Activated CD8-positive, alpha-beta T cell treated with anti-CD3 and anti-CD28 coated beads for 36 hours (primary cell): Measurements from ENCODE around the gene LRRC4C. TPM values are rescaled to one million over a fixed set of nuclear protein-coding genes. Genes with fewer than 3 reads are reported as not detected.

ENCODE experiments used
- ATAC-seq: fragments of 200-7000 bp; cut with Tn5 transposase; one replicate; pipeline ENCODE4 v1.10.0; 2021; ENCODE audit warnings: mild to moderate bottlenecking, moderate library complexity
- CTCF ChIA-PET: fragments of 350-600 bp; sonication (Branson Sonifier 250); formaldehyde crosslinking; loops from one replicate; lab custom pipeline; 2021; ENCODE audit warnings: antibody characterized with exemption; lab: Charles Lee
- POLR2A ChIA-PET: fragments of 350-600 bp; sonication (Branson Sonifier 250); formaldehyde crosslinking; loops from one replicate; lab custom pipeline; 2021; ENCODE audit warnings: antibody characterized with exemption; lab: Charles Lee
- DNase-seq: peaks from one replicate; pipeline ENCODE4 v3.0.0-alpha.2; 2020
- H3K27ac Mint-ChIP-seq: one replicate; pipeline ENCODE4 v1.8.0; 2021; ENCODE audit warnings: mild to moderate bottlenecking, mixed read lengths
- H3K27me3 Mint-ChIP-seq: one replicate; pipeline ENCODE4 v1.8.0; 2021; ENCODE audit warnings: mixed read lengths
- H3K36me3 Mint-ChIP-seq: one replicate; pipeline ENCODE4 v1.8.0; 2021; ENCODE audit warnings: low read depth, mixed read lengths
- H3K4me1 Mint-ChIP-seq: one replicate; pipeline ENCODE4 v1.8.0; 2021; ENCODE audit warnings: low read depth, mixed read lengths
- H3K4me3 Mint-ChIP-seq: one replicate; pipeline ENCODE4 v1.8.0; 2021; ENCODE audit warnings: mild to moderate bottlenecking, moderate library complexity, mixed read lengths
- H3K9me3 Mint-ChIP-seq: one replicate; pipeline ENCODE4 v1.8.0; 2021; ENCODE audit warnings: mixed read lengths
- intact Hi-C: fragments of 100-400 bp; cut with micrococcal nuclease; formaldehyde crosslinking; loops from one replicate; pipeline ENCODE4 v1.10.0; 2022
- total RNA-seq, 2 experiments: library from RNA; stranded (reverse); gene quantifications; one replicate each; pipeline ENCODE4 v1.2.3, GENCODE V29; 2021
- TF ChIP-seq, protein P1 (sequence below): fragments of 200-600 bp; IDR thresholded peaks from one replicate; pipeline ENCODE4 v1.8.0; 2022; ENCODE audit warnings: antibody characterized with exemption, mild to moderate bottlenecking

Gene LRRC4C
- total RNA-seq, 2 experiments from 2014 or later, result not detected

- Mint-ChIP-seq H3K27me3 (no peaks in the 10 kb centered on the region), H3K27ac (no peak overlapping the region), H3K4me3 (no peak overlapping the region), H3K9me3 (peaks cover 15% of the 10 kb centered on the region), H3K4me1 (no peaks in the 10 kb centered on the region), H3K36me3 (no peaks in the 10 kb centered on the region)
- intact Hi-C loops, result no loop called here
- TF ChIP-seq, protein P1, sequence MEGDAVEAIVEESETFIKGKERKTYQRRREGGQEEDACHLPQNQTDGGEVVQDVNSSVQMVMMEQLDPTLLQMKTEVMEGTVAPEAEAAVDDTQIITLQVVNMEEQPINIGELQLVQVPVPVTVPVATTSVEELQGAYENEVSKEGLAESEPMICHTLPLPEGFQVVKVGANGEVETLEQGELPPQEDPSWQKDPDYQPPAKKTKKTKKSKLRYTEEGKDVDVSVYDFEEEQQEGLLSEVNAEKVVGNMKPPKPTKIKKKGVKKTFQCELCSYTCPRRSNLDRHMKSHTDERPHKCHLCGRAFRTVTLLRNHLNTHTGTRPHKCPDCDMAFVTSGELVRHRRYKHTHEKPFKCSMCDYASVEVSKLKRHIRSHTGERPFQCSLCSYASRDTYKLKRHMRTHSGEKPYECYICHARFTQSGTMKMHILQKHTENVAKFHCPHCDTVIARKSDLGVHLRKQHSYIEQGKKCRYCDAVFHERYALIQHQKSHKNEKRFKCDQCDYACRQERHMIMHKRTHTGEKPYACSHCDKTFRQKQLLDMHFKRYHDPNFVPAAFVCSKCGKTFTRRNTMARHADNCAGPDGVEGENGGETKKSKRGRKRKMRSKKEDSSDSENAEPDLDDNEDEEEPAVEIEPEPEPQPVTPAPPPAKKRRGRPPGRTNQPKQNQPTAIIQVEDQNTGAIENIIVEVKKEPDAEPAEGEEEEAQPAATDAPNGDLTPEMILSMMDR, result no peak
- POLR2A ChIA-PET, result no interaction called here
- CTCF ChIA-PET, result no interaction called here
- no peak for ATAC-seq
- no peak for DNase-seq
Measured at GRCh38 chr11:40825201-40825834, 634.1 kb downstream of the LRRC4C start.

DNA sequence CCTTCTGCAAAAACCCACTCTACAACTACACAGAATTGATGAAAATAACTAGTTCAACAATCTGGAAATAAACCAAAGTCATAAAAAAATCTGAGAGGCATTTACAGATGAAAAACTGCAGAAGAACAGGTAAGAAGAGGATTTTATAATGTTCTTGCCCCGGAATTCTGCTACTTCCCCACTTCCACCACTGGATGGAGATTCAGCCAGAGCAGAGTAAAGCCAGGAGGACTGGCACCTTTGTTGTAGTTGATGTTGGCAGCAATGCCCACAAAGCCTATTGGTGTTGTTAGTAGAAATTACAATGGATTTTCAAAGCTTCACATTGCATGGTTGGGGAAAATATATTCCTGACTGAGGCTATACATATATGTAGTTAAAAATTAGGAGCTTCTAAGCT, 640.2 kb downstream of the LRRC4C start:
- Mint-ChIP-seq H3K9me3 (peaks cover 16% of the 10 kb centered on the region), H3K36me3 (no peaks in the 10 kb centered on the region), H3K4me1 (no peaks in the 10 kb centered on the region), H3K27ac (no peak overlapping the region), H3K27me3 (no peaks in the 10 kb centered on the region), H3K4me3 (no peak overlapping the region)
- intact Hi-C loops, result no loop called here
- CTCF ChIA-PET, result no interaction called here
- ATAC-seq, result no peak
- POLR2A ChIA-PET, result no interaction called here
- DNase-seq, result no peak
- TF ChIP-seq, protein P1, result no peak

DNA sequence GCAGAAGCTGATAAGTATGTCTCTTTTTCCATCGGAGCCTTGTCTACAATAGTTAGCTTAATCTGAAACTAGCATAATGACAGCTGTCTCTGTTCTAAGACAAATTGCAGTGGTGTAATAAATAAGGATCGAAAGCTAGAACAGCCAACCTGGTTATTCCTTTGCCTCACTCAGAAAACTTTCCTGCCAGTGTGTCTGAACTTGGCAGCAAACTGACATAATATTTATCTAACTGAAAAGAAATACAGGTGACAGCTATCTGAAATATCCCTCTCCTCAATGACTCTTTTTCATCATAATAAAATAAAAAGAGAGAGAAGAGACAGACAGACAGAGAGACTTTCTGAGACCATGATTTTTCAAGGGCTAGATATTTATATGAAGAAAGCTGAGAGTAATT, 642.5 kb downstream of the LRRC4C start:
- Mint-ChIP-seq H3K27ac (no peak overlapping the region), H3K36me3 (no peaks in the 10 kb centered on the region), H3K4me1 (no peaks in the 10 kb centered on the region), H3K27me3 (no peaks in the 10 kb centered on the region), H3K4me3 (no peak overlapping the region), H3K9me3 (peaks cover 21% of the 10 kb centered on the region)
- no peak for ATAC-seq
- POLR2A ChIA-PET, result no interaction called here
- no peak for DNase-seq
- intact Hi-C loops, result no loop called here
- TF ChIP-seq, protein P1, result no peak
- CTCF ChIA-PET, result no interaction called here

DNA sequence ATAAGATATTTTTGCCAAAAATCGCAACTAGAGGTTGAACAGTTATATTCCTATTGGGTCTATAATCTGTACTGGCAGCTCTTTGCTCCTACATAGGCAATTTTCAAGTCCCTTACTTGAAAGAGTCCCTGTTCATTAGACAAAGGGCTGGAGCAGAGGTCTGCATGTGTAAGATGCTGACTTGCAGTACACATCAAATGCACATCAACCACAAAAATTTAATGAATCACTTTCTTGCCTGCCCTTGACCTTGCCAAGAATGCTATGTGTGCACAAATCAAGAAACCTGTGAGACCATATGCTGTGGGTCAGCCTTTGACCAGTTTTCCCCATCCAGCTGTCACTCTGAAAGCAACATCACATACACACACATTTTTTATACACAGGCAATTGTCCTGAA, 661.5 kb downstream of the LRRC4C start:
- ATAC-seq (no peak), DNase-seq (no peak)
- intact Hi-C loops, result no loop called here
- no peaks in the 10 kb centered on the region for H3K4me1 Mint-ChIP-seq
- H3K4me3 Mint-ChIP-seq, result no peak overlapping the region
- POLR2A ChIA-PET, result no interaction called here
- no peaks in the 10 kb centered on the region for H3K36me3 Mint-ChIP-seq
- peaks cover 15% of the 10 kb centered on the region for H3K9me3 Mint-ChIP-seq
- no peaks in the 10 kb centered on the region for H3K27me3 Mint-ChIP-seq
- TF ChIP-seq, protein P1, result no peak
- CTCF ChIA-PET, result no interaction called here
- no peak overlapping the region for H3K27ac Mint-ChIP-seq

DNA sequence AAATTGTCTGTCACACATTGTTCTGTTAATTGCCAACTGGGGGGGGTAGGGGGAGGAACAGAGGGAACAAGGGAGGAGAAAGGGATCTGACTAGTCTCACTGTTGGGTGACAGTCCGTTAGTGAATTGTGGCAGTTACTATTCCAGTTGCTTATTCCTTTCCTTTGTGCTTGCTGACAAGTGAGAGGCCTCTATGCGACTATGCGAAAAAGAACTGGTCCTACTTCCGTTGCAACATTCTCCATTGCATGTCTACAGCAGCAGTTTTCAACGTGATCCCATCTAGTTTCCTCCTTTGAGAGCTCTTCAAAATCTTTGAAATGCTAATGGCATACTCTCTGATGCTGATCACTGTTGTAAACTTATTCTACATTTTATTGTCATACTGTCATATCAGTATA, 672.2 kb downstream of the LRRC4C start:
- CTCF ChIA-PET, result no interaction called here
- DNase-seq (no peak), ATAC-seq (no peak)
- Mint-ChIP-seq H3K27ac (no peak overlapping the region), H3K36me3 (no peaks in the 10 kb centered on the region), H3K9me3 (peaks cover 16% of the 10 kb centered on the region), H3K4me1 (no peaks in the 10 kb centered on the region), H3K27me3 (no peaks in the 10 kb centered on the region), H3K4me3 (no peak overlapping the region)
- POLR2A ChIA-PET, result no interaction called here
- TF ChIP-seq, protein P1, result no peak
- intact Hi-C loops, result no loop called here
